Gastroesophageal sphincter (tissue), 4 donors: ENCODE measurements around the gene CD53. TPM values are rescaled to one million over a fixed set of nuclear protein-coding genes. Genes with fewer than 3 reads are reported as not detected.

Experiments
- ATAC-seq: fragments of 150-250 bp; one replicate; pipeline ENCODE4 v1.9.1; 2016; ENCODE audit warnings: mild to moderate bottlenecking, moderate library complexity
- H3K27ac ChIP-seq, 4 donors: fragments of 200-600 bp; sonication (generic) in 3 of 4; 1 replicate in 3 of 4; 2 replicates in 1 of 4; pipeline ENCODE4 v1.5.1; 2016 to 2019
- H3K27me3 ChIP-seq: fragments of 200-600 bp; sonication (generic); one replicate; pipeline ENCODE4 v1.5.1; 2019
- H3K36me3 ChIP-seq, 2 donors: fragments of 200-600 bp; sonication (generic); one replicate each; pipeline ENCODE4 v1.5.1; 2019; ENCODE audit warnings: control low read depth in 1 of 2
- H3K4me1 ChIP-seq, 3 donors: fragments of 200-600 bp; sonication (generic); 1 replicate in 2 of 3; 2 replicates in 1 of 3; pipeline ENCODE4 v1.5.1; 2016 to 2019; ENCODE audit warnings: control low read depth in 2 of 3
- H3K4me3 ChIP-seq, 2 donors: fragments of 200-600 bp; sonication (generic); one replicate each; pipeline ENCODE4 v1.5.1; 2019; ENCODE audit warnings: mild to moderate bottlenecking in 1 of 2, moderate library complexity in 1 of 2
- H3K9me3 ChIP-seq, 3 donors: fragments of 200-600 bp; sonication (generic); one replicate each; pipeline ENCODE4 v1.5.1; 2017 to 2019; ENCODE audit warnings: control low read depth in 2 of 3
- CTCF ChIP-seq, 4 experiments: fragments of 200-600 bp in 2 of 4; fragments of 450-650 bp in 2 of 4; sonication (generic) in 1 of 4; IDR thresholded peaks; one replicate each; pipeline ENCODE4 v1.5.1; 2017 to 2019; ENCODE audit warnings: antibody characterized with exemption in 4 of 4, mild to moderate bottlenecking in 2 of 4, moderate library complexity in 2 of 4
- EP300 ChIP-seq: sonication (generic); formaldehyde crosslinking; IDR thresholded peaks from one replicate; pipeline ENCODE4 v1.6.1; 2017; ENCODE audit warnings: antibody characterized with exemption, mild to moderate bottlenecking
- POLR2A ChIP-seq, 2 donors: fragments of 450-650 bp; IDR thresholded peaks; one replicate each; pipeline ENCODE4 v1.6.1; 2017; ENCODE audit warnings: antibody characterized with exemption in 2 of 2, mild to moderate bottlenecking in 2 of 2, moderate library complexity in 1 of 2
- POLR2AphosphoS5 ChIP-seq: sonication (generic); formaldehyde crosslinking; IDR thresholded peaks from one replicate; pipeline ENCODE4 v1.6.1; 2017; ENCODE audit warnings: antibody characterized with exemption
- WGBS, 2 donors: methylation state at CpG; one replicate each; pipeline ENCODE4 v1.1.5; 2018; ENCODE audit warnings: low coverage in 1 of 2; 5-methylcytosine and 5-hydroxymethylcytosine counted together
- total RNA-seq, 4 donors: library from RNA; depleted of rRNA; stranded (reverse); fragments of >200 nt; gene quantifications; one replicate each; pipeline ENCODE4 v1.1.0, GENCODE V29; 2016

CD53 gene
- total RNA-seq, 4 donors from 2014 or later: 8.1 to 48.1 (median 22.9) TPM

GRCh38 chr1:110945626-110946025, 72.7 kb downstream of the CD53 start:
- 96 to 100% methylated on average over 1 to 2 of the region's 2 CpGs for WGBS, 2 donors
- H3K4me1 ChIP-seq: no peaks in the 10 kb centered on the region
- peaks cover 0 to 27% (median 0%) of the 10 kb centered on the region in 3 donors for H3K9me3 ChIP-seq
- H3K27ac ChIP-seq: no peak overlapping the region
- no peak overlapping the region for H3K4me3 ChIP-seq
- peaks cover 0 to 35% of the 10 kb centered on the region in 2 donors for H3K36me3 ChIP-seq
- no peaks in the 10 kb centered on the region for H3K27me3 ChIP-seq
- ATAC-seq: no peak
- TF ChIP-seq POLR2A (IDR thresholded peaks at IDR 0.05): no peak
- TF ChIP-seq CTCF (IDR thresholded peaks at IDR 0.05): no peak
- no peak for TF ChIP-seq EP300
- no peak for TF ChIP-seq POLR2AphosphoS5

- Histone ChIP-seq H3K27me3 (no peaks in the 10 kb centered on the region), H3K27ac (no peak overlapping the region), H3K9me3 (peaks cover 0 to 27% (median 0%) of the 10 kb centered on the region in 3 donors), H3K4me3 (no peak overlapping the region), H3K36me3 (peaks cover 0 to 51% of the 10 kb centered on the region in 2 donors), H3K4me1 (no peaks in the 10 kb centered on the region)
- TF ChIP-seq POLR2AphosphoS5: no peak
- TF ChIP-seq EP300: no peak
- TF ChIP-seq POLR2A (IDR thresholded peaks at IDR 0.05): no peak
- TF ChIP-seq CTCF (IDR thresholded peaks at IDR 0.05): no peak
- ATAC-seq: no peak
- 93 to 98% methylated on average over 4 to 10 of the region's 10 CpGs for WGBS, 2 donors
Measured at GRCh38 chr1:110948038-110948810, 75.3 kb downstream of the CD53 start.

Other genes starting within 250 kb of the CD53 start
- gene KCNA3, start 198.2 kb upstream of the CD53 start, total RNA-seq: 1 to 10 TPM in 1 of 4 donors, under 1 TPM in 3; 0.31 to 1.9 (median 0.49) TPM
- 10 to 100 TPM in 1 of 4 donors, 1 to 10 TPM in 3; 6.4 to 10.2 (median 7.4) TPM for gene LRIF1, start 90.8 kb downstream of the CD53 start, total RNA-seq